ENCODE measurements around the gene OR5B12. TPM values are rescaled to one million over a fixed set of nuclear protein-coding genes. Genes with fewer than 3 reads are reported as not detected.

OR5B12 gene
- total RNA-seq (2021; ENCODE audit: unreplicated experiment) (not detected), Bru-seq, nascent RNA (not detected), BruChase-seq, experiment 1, labeled RNA remaining after a 6-hour chase (percentile 11 among the genes with signal in this experiment), BruChase-seq, experiment 2, labeled RNA remaining after a 2-hour chase (percentile 24 among the genes with signal in this experiment)
- not detected in 2 replicates for polyA plus RNA-seq (2012)
- long read RNA-seq, result 0 reads

GRCh38 chr11:58442136-58442535 is at the start of gene OR5B12:
OR5B12 (minus strand) TSS chr11:58442236; CDS start chr11:58440151, 2,085 bp downstream.
- no peak for ATAC-seq
- no peaks in the 10 kb centered on the region for H3K4me1 ChIP-seq (ENCODE audit: control insufficient read depth in 1 of 2, insufficient read depth in 2 of 2, low read length in 2 of 2)
- no TSS peak for BruUV-seq (replicated peaks)
- intact Hi-C loops (cut with micrococcal nuclease), result no loop called here
- H3K4me2 ChIP-seq (ENCODE audit: low read length), result no peak within 1 kb of the TSS
- H3K27me3 ChIP-seq (ENCODE audit: insufficient read depth, low read length), result 0 out of 2 replicates have a peak, but pooled peaks cover 9% of the 10 kb centered on the region
- H3K9me2 ChIP-seq (ENCODE audit: insufficient read depth), result no peaks in the 10 kb centered on the region
- TF ChIP-seq YY1 (IDR thresholded peaks at IDR 0.05; ENCODE audit: extremely low read depth, insufficient replicate concordance, low read depth, low read length), result no peak
- no peak for TF ChIP-seq REST (IDR thresholded peaks at IDR 0.05; ENCODE audit: low read depth)
- TF ChIP-seq FOSL1 (IDR thresholded peaks at IDR 0.05; ENCODE audit: low read depth), result no peak
- TF ChIP-seq EZH2phosphoT487 (IDR thresholded peaks at IDR 0.05; ENCODE audit: borderline replicate concordance), result no peak
- DNase-seq (ENCODE audit: low read depth, low spot score), result no peak
- ChIA-PET RAD21 (ENCODE audit: low non-redundant PET in 1 of 2, low total read pairs in 2 of 2, uncharacterized antibody in 2 of 2, unreplicated experiment in 2 of 2) (no interaction called here), CTCF (no interaction called here), POLR2A (no interaction called here)
- no peaks in the 10 kb centered on the region for H3K9me3 ChIP-seq (ENCODE audit: control insufficient read depth in 1 of 2, insufficient read depth in 1 of 2, low read depth in 1 of 2, low read length in 2 of 2)
- H3K27ac ChIP-seq (ENCODE audit: low read depth, low read length), result no peak within 1 kb of the TSS
- H3K36me3 ChIP-seq (ENCODE audit: control insufficient read depth in 1 of 2, insufficient read depth in 2 of 2, low read length in 2 of 2), result no peaks in the 10 kb centered on the region
- H2AFZ ChIP-seq (ENCODE audit: low read depth, low read length, poor library complexity, severe bottlenecking), result no peak within 1 kb of the TSS
- no peaks in the 10 kb centered on the region for H4K20me1 ChIP-seq (ENCODE audit: insufficient read depth)
- H3K79me2 ChIP-seq (ENCODE audit: insufficient read depth, low read length), result no peaks in the 10 kb centered on the region
- no peak within 1 kb of the TSS for H3K4me3 ChIP-seq (replicated peaks in 1 of 2; ENCODE audit: low read depth in 1 of 2, low read length in 2 of 2)
- no peak within 1 kb of the TSS for H3K9ac ChIP-seq (ENCODE audit: low read length)

DNA sequence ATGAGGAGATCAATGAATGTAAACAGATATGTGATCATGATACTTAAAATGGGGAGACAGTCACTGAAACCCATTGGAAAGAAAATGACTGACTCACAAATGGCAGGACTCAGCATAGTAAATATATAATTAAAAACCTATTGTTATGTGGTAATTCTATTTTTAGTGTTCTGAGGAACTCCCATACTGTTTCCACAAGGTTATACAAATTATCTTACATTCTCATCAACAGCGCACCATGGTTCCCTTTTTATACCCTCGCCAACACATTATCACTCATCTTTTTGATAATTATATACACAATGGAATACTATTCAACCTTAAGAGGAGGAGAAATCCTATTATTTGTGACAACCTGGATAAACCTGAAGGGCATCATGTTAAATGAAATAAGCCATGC is 48.8 kb upstream of the OR5B12 start:
- Histone ChIP-seq H3K4me2 (ENCODE audit: low read length) (no peak overlapping the region), H2AFZ (ENCODE audit: low read depth, low read length, poor library complexity, severe bottlenecking) (no peak overlapping the region), H3K4me1 (ENCODE audit: control insufficient read depth in 1 of 2, insufficient read depth in 2 of 2, low read length in 2 of 2) (no peaks in the 10 kb centered on the region), H4K20me1 (ENCODE audit: insufficient read depth) (no peaks in the 10 kb centered on the region), H3K9me2 (ENCODE audit: insufficient read depth) (no peaks in the 10 kb centered on the region), H3K9ac (ENCODE audit: low read length) (no peak overlapping the region), H3K36me3 (ENCODE audit: control insufficient read depth in 1 of 2, insufficient read depth in 2 of 2, low read length in 2 of 2) (no peaks in the 10 kb centered on the region), H3K27ac (ENCODE audit: low read depth, low read length) (no peak overlapping the region), H3K27me3 (ENCODE audit: insufficient read depth, low read length) (0 out of 2 replicates have a peak, but pooled peaks cover 12% of the 10 kb centered on the region), H3K79me2 (ENCODE audit: insufficient read depth, low read length) (no peaks in the 10 kb centered on the region), H3K4me3 (replicated peaks in 1 of 2; ENCODE audit: low read depth in 1 of 2, low read length in 2 of 2) (no peak overlapping the region), H3K9me3 (ENCODE audit: control insufficient read depth in 1 of 2, insufficient read depth in 1 of 2, low read depth in 1 of 2, low read length in 2 of 2) (no peaks in the 10 kb centered on the region)
- no peak for ATAC-seq
- intact Hi-C loops (cut with micrococcal nuclease), result no loop called here
- POLR2A ChIA-PET, result no interaction called here
- RAD21 ChIA-PET (ENCODE audit: low non-redundant PET in 1 of 2, low total read pairs in 2 of 2, uncharacterized antibody in 2 of 2, unreplicated experiment in 2 of 2), result no interaction called here
- no TSS peak for BruUV-seq (replicated peaks)
- no peak for DNase-seq (ENCODE audit: low read depth, low spot score)
- CTCF ChIA-PET, result no interaction called here
- TF ChIP-seq EZH2 (IDR thresholded peaks at IDR 0.05) (no peak), ELF1 (IDR thresholded peaks at IDR 0.05; ENCODE audit: borderline replicate concordance, low read depth) (no peak), YY1 (IDR thresholded peaks at IDR 0.05; ENCODE audit: extremely low read depth, insufficient replicate concordance, low read depth, low read length) (no peak), CTCF (IDR thresholded peaks at IDR 0.05 in 2 of 3, conservative IDR thresholded peaks at IDR 0.05 in 1 of 3; ENCODE audit: borderline replicate concordance in 1 of 3, insufficient read depth in 1 of 3, low read depth in 2 of 3, low read length in 2 of 3) (no peak), TCF7L2 (IDR thresholded peaks at IDR 0.05; ENCODE audit: borderline replicate concordance, extremely low read depth, insufficient read depth, insufficient read length) (no peak), SRF (IDR thresholded peaks at IDR 0.05; ENCODE audit: low read depth) (no peak)
